ENCODE measurements around the gene PRKRA.
A peak's percentile ranks its signal among the peaks of the same experiment; 100 is the strongest.
"Not testable (repeated sequence)": the region's sequence is repeated elsewhere in the genome, so short reads cannot be mapped to it uniquely, and the experiment has no call there.

The PRKRA gene

GRCh38 chr2:178450774-178451525 is at the start of gene PRKRA, which contains the start of gene PJVK:
Gene PRKRA (minus strand): TSS chr2:178451175. CDS start chr2:178451030, 145 bp downstream.
Gene PJVK (plus strand): TSS chr2:178451378. CDS start chr2:178453410, 2,032 bp downstream.
- peak; percentile 88 for DNase-seq (ENCODE audit: low read depth)

- no peak for DNase-seq (ENCODE audit: low read depth)
These were observed 48.7 kb upstream of the PRKRA start for GRCh38 chr2:178499640-178500039.

GRCh38 chr2:178498137-178498536 is 47.2 kb upstream of the PRKRA start:
- DNase-seq (ENCODE audit: low read depth) = no peak

GRCh38 chr2:178496049-178496448 is 45.1 kb upstream of the PRKRA start:
- no peak for DNase-seq (ENCODE audit: low read depth)

GRCh38 chr2:178491612-178492011 is 40.6 kb upstream of the PRKRA start:
- DNase-seq (ENCODE audit: low read depth) = no peak

- DNase-seq (ENCODE audit: low read depth) = no peak
These were observed 34.4 kb upstream of the PRKRA start for GRCh38 chr2:178485356-178485755.

- DNase-seq (ENCODE audit: low read depth) = no peak
These were observed 33.5 kb upstream of the PRKRA start for GRCh38 chr2:178484245-178485041.

GRCh38 chr2:178482437-178482836 is 31.5 kb upstream of the PRKRA start:
- no peak for DNase-seq (ENCODE audit: low read depth)

- DNase-seq (ENCODE audit: low read depth) = peak; percentile 71
These were observed 29.5 kb upstream of the PRKRA start, which contains the start of gene PLEKHA3 for GRCh38 chr2:178480227-178481181. Gene PLEKHA3 (plus strand): TSS chr2:178480457. CDS start chr2:178480870, 413 bp downstream.

- no peak for DNase-seq (ENCODE audit: low read depth)
These were observed 28.8 kb upstream of the PRKRA start for GRCh38 chr2:178479758-178480226.

- DNase-seq (ENCODE audit: low read depth) = no peak
These were observed 28.3 kb upstream of the PRKRA start for GRCh38 chr2:178479275-178479616.

GRCh38 chr2:178478439-178479274 is 27.7 kb upstream of the PRKRA start, which contains the start of gene FKBP7:
Gene FKBP7 (minus strand): TSS chr2:178478600. CDS start chr2:178478499, 101 bp downstream.
- DNase-seq (ENCODE audit: low read depth) = peak; percentile 48

- DNase-seq (ENCODE audit: low read depth) = no peak
These were observed 27.1 kb upstream of the PRKRA start for GRCh38 chr2:178478130-178478438.

GRCh38 chr2:178477443-178478129 is 26.6 kb upstream of the PRKRA start:
- DNase-seq (ENCODE audit: low read depth) = no peak

GRCh38 chr2:178476477-178476876 is 25.5 kb upstream of the PRKRA start:
- no peak for DNase-seq (ENCODE audit: low read depth)

- no peak for DNase-seq (ENCODE audit: low read depth)
These were observed 23.6 kb upstream of the PRKRA start for GRCh38 chr2:178474560-178474959.

GRCh38 chr2:178473931-178474330 is 23.0 kb upstream of the PRKRA start:
- DNase-seq (ENCODE audit: low read depth) = no peak

GRCh38 chr2:178473373-178473772 is 22.4 kb upstream of the PRKRA start:
- no peak for DNase-seq (ENCODE audit: low read depth)

GRCh38 chr2:178471313-178471712 is 20.3 kb upstream of the PRKRA start:
- not testable (repeated sequence) for DNase-seq (ENCODE audit: low read depth)

GRCh38 chr2:178469219-178469849 is 18.4 kb upstream of the PRKRA start:
- no peak for DNase-seq (ENCODE audit: low read depth)

All from CMK (cell line).